GM23248 (cell line): ENCODE measurements around the gene NEB. TPM values are rescaled to one million over a fixed set of nuclear protein-coding genes. Genes with fewer than 3 reads are reported as not detected.

Experiments used
- DNase-seq: peaks from one replicate; pipeline ENCODE4 v3.0.0-alpha.2; 2015
- H2AFZ ChIP-seq: fragments of 200-600 bp; sonication (generic); 2 replicates; pipeline ENCODE4 v1.6.1; 2016; ENCODE audit warnings: antibody characterized with exemption
- H3F3A ChIP-seq: fragments of 200-600 bp; sonication (generic); 2 replicates; pipeline ENCODE4 v1.6.1; 2016; ENCODE audit warnings: mild to moderate bottlenecking, antibody characterized with exemption, mixed run types; ENCODE audit not compliant: insufficient read depth
- H3K27ac ChIP-seq: fragments of 200-600 bp; sonication (generic); 2 replicates; pipeline ENCODE4 v1.5.1; 2016; ENCODE audit warnings: mild to moderate bottlenecking
- H3K27me3 ChIP-seq: fragments of 200-600 bp; sonication (generic); replicated peaks from 2 replicates; pipeline ENCODE4 v1.6.1; 2016; ENCODE audit warnings: mild to moderate bottlenecking; ENCODE audit not compliant: insufficient read depth
- H3K36me3 ChIP-seq: fragments of 200-600 bp; sonication (generic); 2 replicates; pipeline ENCODE4 v1.6.1; 2016; ENCODE audit warnings: low read depth, mild to moderate bottlenecking
- H3K4me1 ChIP-seq: fragments of 200-600 bp; sonication (generic); 2 replicates; pipeline ENCODE4 v1.6.1; 2016; ENCODE audit warnings: mild to moderate bottlenecking; ENCODE audit not compliant: insufficient read depth
- H3K4me2 ChIP-seq: fragments of 200-600 bp; sonication (generic); one replicate; pipeline ENCODE4 v1.6.1; 2016; ENCODE audit warnings: mild to moderate bottlenecking; ENCODE audit not compliant: unreplicated experiment
- H3K4me3 ChIP-seq: fragments of 200-600 bp; sonication (generic); 2 replicates; pipeline ENCODE4 v1.5.1; 2016; ENCODE audit warnings: mild to moderate bottlenecking
- H3K79me2 ChIP-seq: fragments of 200-600 bp; sonication (generic); 2 replicates; pipeline ENCODE4 v1.6.1; 2016; ENCODE audit warnings: mild to moderate bottlenecking; ENCODE audit not compliant: insufficient read depth
- H3K9ac ChIP-seq: fragments of 200-600 bp; sonication (generic); 2 replicates; pipeline ENCODE4 v1.6.1; 2016; ENCODE audit warnings: mild to moderate bottlenecking
- H3K9me2 ChIP-seq: fragments of 200-600 bp; sonication (generic); 2 replicates; pipeline ENCODE4 v1.6.1; 2016; ENCODE audit warnings: mixed run types, mild to moderate bottlenecking, moderate library complexity; ENCODE audit not compliant: insufficient read depth
- H3K9me3 ChIP-seq: fragments of 200-600 bp; sonication (generic); one replicate; pipeline ENCODE4 v1.6.1; 2017; ENCODE audit warnings: low read depth
- H4K20me1 ChIP-seq: fragments of 200-600 bp; sonication (generic); 2 replicates; pipeline ENCODE4 v1.6.0; 2016; ENCODE audit not compliant: insufficient read depth
- EZH2 ChIP-seq: fragments of 200-600 bp; sonication (generic); IDR thresholded peaks from 2 replicates; pipeline ENCODE4 v1.6.1; 2018; ENCODE audit warnings: antibody characterized with exemption, mild to moderate bottlenecking; ENCODE audit not compliant: insufficient read depth, poor library complexity, severe bottlenecking
- EZH2phosphoT487 ChIP-seq: fragments of 200-600 bp; sonication (generic); IDR thresholded peaks from 2 replicates; pipeline ENCODE4 v1.6.1; 2018; ENCODE audit warnings: antibody characterized with exemption, moderate library complexity, mild to moderate bottlenecking, low read depth; ENCODE audit not compliant: insufficient read depth
- WGBS, 2 experiments: methylation state at CpG; one replicate each; pipeline ENCODE4 v1.1.6; 2015 to 2017; ENCODE audit warnings: low lambda C conversion rate in 2 of 2, low coverage in 1 of 2; ENCODE audit errors: missing lambda C conversion rate in 2 of 2; 5-methylcytosine and 5-hydroxymethylcytosine counted together
- in situ Hi-C: fragments of 300-500 bp; cut with MboI; formaldehyde crosslinking; loops from 2 replicates; pipeline ENCODE4 v1.15.0; 2020
- polyA plus RNA-seq: library from polyadenylated mRNA; unstranded; fragments of >200 nt; fragmentation: Nextera tagmentation; extraction: Ambion mirVana; gene quantifications from 2 replicates; pipeline ENCODE4 v1.2.1, GENCODE V29; 2016
- total RNA-seq: library from RNA; depleted of rRNA; stranded (reverse); fragments of >200 nt; shearing (Covaris generic); gene quantifications from 2 replicates; pipeline ENCODE4 v1.2.3, GENCODE V29; 2014

The NEB gene
- total and polyA plus RNA-seq, 2 experiments from 2014 or later, result 0.11 to 1.5 TPM

DNA sequence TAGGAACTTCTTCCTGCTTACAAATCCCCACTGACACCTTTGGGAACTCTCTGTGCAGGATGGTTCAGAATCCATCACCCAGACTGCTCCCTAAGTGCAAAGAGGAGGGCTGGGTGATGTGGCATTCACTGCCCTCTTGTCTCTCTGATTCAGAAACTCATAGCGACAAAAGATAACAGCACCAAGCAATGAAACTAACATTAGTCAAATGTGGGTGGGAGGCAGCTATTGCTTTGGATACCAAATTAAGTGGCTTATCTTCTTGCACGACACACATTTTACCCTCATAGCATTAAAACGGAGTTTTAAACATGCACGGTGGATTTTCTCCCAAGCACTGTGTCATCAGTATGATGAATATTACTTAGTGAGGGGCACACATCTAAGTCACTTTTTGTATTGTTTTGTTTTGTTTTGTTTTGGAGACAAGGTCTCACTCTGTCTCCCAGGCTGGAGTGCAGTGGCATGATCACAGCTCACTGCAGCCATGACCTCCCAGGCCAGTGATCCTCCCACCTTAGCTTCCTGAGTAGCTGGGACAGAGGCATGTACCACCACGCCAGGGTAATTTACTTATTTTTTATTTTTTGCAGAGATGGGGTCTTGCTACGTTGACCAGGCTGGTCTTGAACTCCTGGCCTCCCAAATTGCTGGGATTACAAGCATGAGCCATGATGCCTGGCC is 40.9 kb upstream of the NEB start:
- DNase-seq, result peak; percentile 62
- no peaks in the 10 kb centered on the region for H3K9me2 ChIP-seq
- peak overlapping the region; percentile 71 for H3K4me2 ChIP-seq
- in situ Hi-C loops, result no loop called here
- H3K27me3 ChIP-seq, result no peaks in the 10 kb centered on the region
- peak overlapping the region; percentile 18; the same call in 1 of the 2 replicates for H3K4me3 ChIP-seq
- peak overlapping the region; percentile 71 for H3K9ac ChIP-seq
- no peaks in the 10 kb centered on the region for H3K9me3 ChIP-seq
- H3K4me1 ChIP-seq, result peaks cover 38% of the 10 kb centered on the region
- peaks cover 23% of the 10 kb centered on the region for H3F3A ChIP-seq
- no peaks in the 10 kb centered on the region for H3K36me3 ChIP-seq
- H4K20me1 ChIP-seq, result no peaks in the 10 kb centered on the region
- peak overlapping the region; percentile 84 for H3K27ac ChIP-seq
- TF ChIP-seq EZH2phosphoT487, result no peak
- no peak for TF ChIP-seq EZH2
- H2AFZ ChIP-seq, result no peak overlapping the region
- 60 to 61% methylated on average over 6 of the region's 6 CpGs for WGBS, 2 experiments
- no peaks in the 10 kb centered on the region for H3K79me2 ChIP-seq

DNA sequence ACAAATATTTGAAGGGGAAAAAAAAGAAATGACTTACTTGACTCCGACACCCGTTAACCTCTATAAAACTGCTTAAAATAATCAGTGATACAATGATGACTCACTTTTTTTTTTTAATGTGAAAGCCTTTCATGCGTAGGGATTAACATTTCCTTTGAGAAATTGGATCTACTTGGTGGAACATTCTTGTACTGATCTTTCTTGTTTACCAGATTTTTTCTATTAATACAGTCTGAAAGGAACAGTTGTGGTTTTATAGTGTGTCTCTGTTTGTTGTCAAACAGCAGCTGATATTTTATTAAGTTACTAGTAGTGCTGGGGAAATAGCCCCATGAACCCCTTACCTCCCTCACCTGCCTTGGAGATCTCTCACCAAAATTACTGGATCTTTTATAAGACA is 40.2 kb upstream of the NEB start:
- H3K27me3 ChIP-seq, result no peaks in the 10 kb centered on the region
- H3K4me1 ChIP-seq, result peaks cover 38% of the 10 kb centered on the region
- peak overlapping the region; percentile 71 for H3K4me2 ChIP-seq
- 0 to 2% methylated on average over 3 of the region's 3 CpGs for WGBS, 2 experiments
- H3K9me3 ChIP-seq, result no peaks in the 10 kb centered on the region
- TF ChIP-seq EZH2 (no peak), EZH2phosphoT487 (no peak)
- H4K20me1 ChIP-seq, result no peaks in the 10 kb centered on the region
- H3F3A ChIP-seq, result peaks cover 23% of the 10 kb centered on the region
- no peaks in the 10 kb centered on the region for H3K9me2 ChIP-seq
- peak; percentile 83 for DNase-seq
- peak overlapping the region; percentile 84 for H3K27ac ChIP-seq
- no peaks in the 10 kb centered on the region for H3K79me2 ChIP-seq
- no peaks in the 10 kb centered on the region for H3K36me3 ChIP-seq
- in situ Hi-C loops, result no loop called here
- no peak overlapping the region for H2AFZ ChIP-seq
- H3K4me3 ChIP-seq, result peak overlapping the region; percentile 18; the same call in 1 of the 2 replicates
- H3K9ac ChIP-seq, result peak overlapping the region; percentile 71

DNA sequence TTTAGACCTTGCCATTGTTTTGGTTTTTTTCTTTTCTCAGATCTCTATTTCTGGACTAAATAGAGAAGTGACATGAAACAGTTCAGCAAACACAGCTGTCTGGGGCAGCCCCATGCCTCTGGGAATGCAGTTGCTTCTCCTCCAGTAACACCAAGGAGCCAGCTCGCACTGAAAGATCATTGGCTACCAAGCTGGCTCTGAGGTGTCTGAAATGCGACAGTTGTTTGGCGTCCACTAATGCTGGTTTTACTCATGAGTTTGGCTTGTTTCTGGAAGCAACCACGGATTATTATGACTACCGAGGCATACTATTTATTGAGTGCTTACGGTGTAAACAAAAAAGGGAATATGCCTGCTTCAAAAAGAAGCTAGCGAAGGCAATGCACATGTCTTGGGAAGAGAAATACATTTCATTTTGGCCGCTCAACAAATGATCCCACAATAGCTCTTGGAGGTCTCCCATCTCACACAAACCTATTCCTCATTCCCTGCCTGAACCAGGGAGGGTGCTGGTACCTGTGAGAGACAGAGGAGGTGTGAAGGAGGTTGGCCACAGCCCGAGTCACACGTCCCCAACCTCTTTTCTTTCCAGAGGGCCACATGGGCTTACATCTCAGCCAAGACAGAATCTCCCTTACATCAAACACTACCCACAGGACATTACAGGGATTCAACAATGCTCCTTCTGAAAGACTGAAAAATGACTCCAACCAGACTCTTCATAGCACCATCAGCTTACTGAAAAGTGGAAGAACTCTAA is 37.5 kb upstream of the NEB start:
- Histone ChIP-seq H3K79me2 (no peaks in the 10 kb centered on the region), H3K9ac (peak overlapping the region; percentile 36; the same call in 1 of the 2 replicates), H2AFZ (no peak overlapping the region; the same call in 1 of the 2 replicates), H3K9me2 (no peaks in the 10 kb centered on the region), H3K27ac (peak overlapping the region; percentile 57), H4K20me1 (no peaks in the 10 kb centered on the region), H3K4me1 (peaks cover 43% of the 10 kb centered on the region), H3K36me3 (no peaks in the 10 kb centered on the region), H3K4me2 (peak overlapping the region; percentile 18), H3K27me3 (no peaks in the 10 kb centered on the region), H3F3A (peaks cover 23% of the 10 kb centered on the region), H3K9me3 (no peaks in the 10 kb centered on the region), H3K4me3 (no peak overlapping the region)
- in situ Hi-C loops, result no loop called here
- peak; percentile 89 for DNase-seq
- WGBS, 2 experiments, result 10% methylated on average over 10 of the region's 10 CpGs
- TF ChIP-seq EZH2, result no peak
- TF ChIP-seq EZH2phosphoT487, result no peak

DNA sequence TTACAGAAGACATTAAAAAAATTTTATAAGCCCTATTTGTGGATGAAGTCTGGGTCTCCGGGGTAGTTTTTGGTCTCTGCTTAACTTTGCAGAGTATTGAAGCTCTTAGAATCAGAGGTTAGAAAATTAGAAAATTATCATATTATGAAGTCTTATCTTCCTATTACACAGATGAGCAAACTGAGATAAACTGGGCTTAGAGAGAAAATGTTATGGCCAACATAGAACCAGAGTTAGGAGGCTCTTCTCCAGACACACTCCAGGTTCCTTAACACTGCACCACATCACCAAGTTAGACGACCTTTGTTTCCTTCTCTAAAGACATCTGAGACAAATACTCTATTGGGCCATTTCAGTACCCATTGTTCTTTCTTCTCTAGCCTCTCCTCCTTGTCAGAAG is 36.7 kb upstream of the NEB start:
- no peaks in the 10 kb centered on the region for H3K9me2 ChIP-seq
- no peak overlapping the region for H3K4me3 ChIP-seq
- H4K20me1 ChIP-seq, result no peaks in the 10 kb centered on the region
- TF ChIP-seq EZH2phosphoT487 (no peak), EZH2 (no peak)
- peaks cover 23% of the 10 kb centered on the region for H3F3A ChIP-seq
- H3K27me3 ChIP-seq, result no peaks in the 10 kb centered on the region
- peak overlapping the region; percentile 54 for H3K27ac ChIP-seq
- H2AFZ ChIP-seq, result no peak overlapping the region
- in situ Hi-C loops, result no loop called here
- no peaks in the 10 kb centered on the region for H3K79me2 ChIP-seq
- no peaks in the 10 kb centered on the region for H3K9me3 ChIP-seq
- WGBS, 2 experiments, result 72 to 92% methylated on average over 2 of the region's 2 CpGs
- no peak overlapping the region for H3K9ac ChIP-seq
- no peak for DNase-seq
- no peaks in the 10 kb centered on the region for H3K36me3 ChIP-seq
- H3K4me2 ChIP-seq, result no peak overlapping the region
- H3K4me1 ChIP-seq, result peaks cover 43% of the 10 kb centered on the region
